ENCODE data around the gene PROC. TPM values are rescaled to one million over a fixed set of nuclear protein-coding genes. Genes with fewer than 3 reads are reported as not detected.

PROC gene
- polyA plus RNA-seq, 4 donors: 1.5 to 6.4 (median 3.6) TPM

- DNase-seq (ENCODE audit: low read depth in 4 of 4, low spot score in 3 of 4): no peak
Measured at GRCh38 chr2:127413200-127413599, 5.0 kb upstream of the PROC start.

GRCh38 chr2:127413782-127414637 lies 4.2 kb upstream of the PROC start:
- DNase-seq (ENCODE audit: low read depth in 4 of 4, low spot score in 3 of 4): no peak

DNA sequence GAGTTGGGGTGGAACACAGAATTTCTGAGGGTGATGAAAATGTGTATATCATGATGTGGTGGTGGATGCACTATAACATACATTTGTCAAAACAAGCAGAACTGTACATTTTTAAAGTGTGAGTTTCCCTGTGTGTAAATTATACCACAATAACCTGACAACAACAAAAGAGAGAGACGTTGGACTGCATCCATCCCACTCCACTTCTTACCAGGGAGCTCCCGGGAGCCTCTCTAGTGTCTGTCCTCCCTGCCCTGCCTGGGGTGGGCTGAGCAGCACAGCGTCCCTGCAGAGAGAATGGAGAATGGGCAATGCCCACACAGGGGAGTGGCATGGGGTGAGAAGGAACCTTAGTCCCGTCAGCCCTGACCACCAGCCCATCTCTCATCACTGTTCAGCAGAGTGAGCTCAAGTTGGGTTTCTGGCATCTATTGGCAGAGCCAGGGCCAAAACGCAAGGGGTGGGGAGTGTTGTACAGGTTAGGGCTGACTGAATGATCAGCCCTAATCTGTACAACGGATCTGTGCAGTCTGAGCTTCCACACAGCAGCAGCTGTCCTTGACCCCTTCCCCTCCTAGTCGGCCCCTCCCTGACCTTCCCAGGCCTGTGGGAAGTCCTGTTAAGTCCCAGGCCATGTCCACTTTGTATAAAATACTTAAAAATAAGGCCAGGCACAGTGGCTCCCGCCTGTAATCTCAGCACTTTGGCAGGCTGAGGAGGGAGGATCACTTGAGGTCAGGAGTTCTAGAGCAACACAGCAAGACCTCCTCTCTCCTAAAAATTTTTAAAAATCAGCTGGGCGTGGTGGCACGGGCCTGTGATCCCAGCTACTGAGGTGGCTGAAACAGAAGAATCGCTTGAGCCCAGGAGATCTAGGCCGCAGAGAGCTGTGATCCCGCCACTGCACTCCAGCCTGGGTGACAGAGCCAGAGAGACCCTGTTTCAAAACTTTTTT lies 3.3 kb upstream of the PROC start:
- no peak for DNase-seq (ENCODE audit: low read depth in 4 of 4, low spot score in 3 of 4)

DNA sequence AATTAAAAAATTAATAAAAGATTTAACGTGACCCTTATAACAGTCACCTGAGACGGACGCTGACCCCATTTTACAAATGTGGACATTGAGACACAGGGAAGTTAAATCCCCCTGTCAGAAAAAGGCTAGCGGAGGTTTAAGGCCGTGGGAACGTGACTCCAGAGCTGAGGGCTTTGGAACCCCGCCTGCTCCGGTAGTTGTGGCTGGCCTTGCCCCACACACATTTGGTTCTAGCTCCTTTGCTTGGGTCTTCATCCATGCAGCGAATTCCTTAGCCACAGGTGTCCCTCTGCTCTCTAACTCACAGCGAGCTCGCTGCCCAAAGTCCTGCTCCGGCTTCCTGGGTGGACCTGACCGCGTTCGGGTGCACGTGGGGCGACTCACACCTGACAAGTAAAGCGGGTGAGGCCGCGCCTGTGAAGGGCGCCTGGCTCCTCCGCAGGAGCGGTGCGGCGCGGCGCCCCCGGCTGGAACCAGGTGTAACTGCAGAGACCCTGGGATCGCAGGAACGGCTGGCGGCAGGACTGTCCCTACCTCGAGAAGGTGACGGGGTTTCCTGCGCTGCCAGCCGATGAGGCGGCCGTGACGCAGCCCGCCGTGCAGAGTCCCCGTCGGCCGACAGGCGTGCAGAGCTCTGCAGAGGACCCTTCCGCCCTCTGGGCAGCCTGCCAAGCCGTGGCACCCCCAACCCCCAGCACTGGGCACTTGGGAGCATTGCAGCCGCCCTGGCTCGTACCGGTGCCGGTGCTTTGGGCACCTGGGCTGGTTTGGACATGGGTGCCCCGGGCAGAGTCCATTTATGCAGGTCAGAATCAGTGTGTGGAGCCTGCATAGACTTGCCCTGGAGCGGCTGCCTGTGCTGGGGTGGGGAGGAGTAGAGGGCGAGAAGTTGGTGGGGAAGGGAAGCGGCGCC lies 2.4 kb upstream of the PROC start:
- peak in 2 of 4 donors; percentile 47 to 54 for DNase-seq (ENCODE audit: low read depth in 4 of 4, low spot score in 3 of 4)

DNA sequence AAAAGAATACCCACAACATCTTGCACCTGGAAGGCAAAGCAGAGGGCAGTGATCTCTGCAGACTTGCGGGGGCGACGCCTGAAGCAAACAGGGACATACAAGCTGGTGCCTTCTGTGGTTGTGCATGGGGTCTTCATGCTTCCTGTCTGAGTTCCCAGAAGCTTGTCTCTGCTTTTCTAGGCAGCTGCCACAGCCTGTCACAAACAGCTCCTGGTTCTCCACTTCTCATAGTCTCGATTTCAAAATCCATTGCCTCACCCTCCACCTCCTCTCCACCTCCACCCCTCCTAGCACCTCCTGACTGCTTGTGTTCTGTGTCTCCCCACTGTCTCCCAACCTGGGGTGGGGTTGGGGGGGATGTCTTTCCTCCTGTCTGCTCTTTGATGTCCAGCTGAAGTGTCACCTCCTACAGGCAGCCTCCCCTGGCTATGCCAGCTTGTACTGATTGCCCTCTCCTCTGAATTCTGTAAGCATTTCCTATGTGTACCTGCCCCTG lies 1.7 kb upstream of the PROC start:
- no peak for DNase-seq (ENCODE audit: low read depth in 4 of 4, low spot score in 3 of 4)

GRCh38 chr2:127417406-127417805 lies 821 bp upstream of the PROC start:
- DNase-seq (ENCODE audit: low read depth in 4 of 4, low spot score in 3 of 4): no peak

GRCh38 chr2:127419112-127419430 lies 844 bp downstream of the PROC start:
- no peak for DNase-seq (ENCODE audit: low read depth in 4 of 4, low spot score in 3 of 4)

- no peak for DNase-seq (ENCODE audit: low read depth in 4 of 4, low spot score in 3 of 4)
Measured at GRCh38 chr2:127419448-127420038, 1.3 kb downstream of the PROC start.

DNA sequence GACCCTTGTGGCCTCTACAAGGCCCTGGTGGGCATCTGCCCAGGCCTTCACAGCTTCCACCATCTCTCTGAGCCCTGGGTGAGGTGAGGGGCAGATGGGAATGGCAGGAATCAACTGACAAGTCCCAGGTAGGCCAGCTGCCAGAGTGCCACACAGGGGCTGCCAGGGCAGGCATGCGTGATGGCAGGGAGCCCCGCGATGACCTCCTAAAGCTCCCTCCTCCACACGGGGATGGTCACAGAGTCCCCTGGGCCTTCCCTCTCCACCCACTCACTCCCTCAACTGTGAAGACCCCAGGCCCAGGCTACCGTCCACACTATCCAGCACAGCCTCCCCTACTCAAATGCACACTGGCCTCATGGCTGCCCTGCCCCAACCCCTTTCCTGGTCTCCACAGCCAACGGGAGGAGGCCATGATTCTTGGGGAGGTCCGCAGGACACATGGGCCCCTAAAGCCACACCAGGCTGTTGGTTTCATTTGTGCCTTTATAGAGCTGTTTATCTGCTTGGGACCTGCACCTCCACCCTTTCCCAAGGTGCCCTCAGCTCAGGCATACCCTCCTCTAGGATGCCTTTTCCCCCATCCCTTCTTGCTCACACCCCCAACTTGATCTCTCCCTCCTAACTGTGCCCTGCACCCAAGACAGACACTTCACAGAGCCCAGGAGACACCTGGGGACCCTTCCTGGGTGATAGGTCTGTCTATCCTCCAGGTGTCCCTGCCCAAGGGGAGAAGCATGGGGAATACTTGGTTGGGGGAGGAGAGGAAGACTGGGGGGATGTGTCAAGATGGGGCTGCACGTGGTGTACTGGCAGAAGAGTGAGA lies 2.0 kb downstream of the PROC start:
- no peak for DNase-seq (ENCODE audit: low read depth in 4 of 4, low spot score in 3 of 4)

DNA sequence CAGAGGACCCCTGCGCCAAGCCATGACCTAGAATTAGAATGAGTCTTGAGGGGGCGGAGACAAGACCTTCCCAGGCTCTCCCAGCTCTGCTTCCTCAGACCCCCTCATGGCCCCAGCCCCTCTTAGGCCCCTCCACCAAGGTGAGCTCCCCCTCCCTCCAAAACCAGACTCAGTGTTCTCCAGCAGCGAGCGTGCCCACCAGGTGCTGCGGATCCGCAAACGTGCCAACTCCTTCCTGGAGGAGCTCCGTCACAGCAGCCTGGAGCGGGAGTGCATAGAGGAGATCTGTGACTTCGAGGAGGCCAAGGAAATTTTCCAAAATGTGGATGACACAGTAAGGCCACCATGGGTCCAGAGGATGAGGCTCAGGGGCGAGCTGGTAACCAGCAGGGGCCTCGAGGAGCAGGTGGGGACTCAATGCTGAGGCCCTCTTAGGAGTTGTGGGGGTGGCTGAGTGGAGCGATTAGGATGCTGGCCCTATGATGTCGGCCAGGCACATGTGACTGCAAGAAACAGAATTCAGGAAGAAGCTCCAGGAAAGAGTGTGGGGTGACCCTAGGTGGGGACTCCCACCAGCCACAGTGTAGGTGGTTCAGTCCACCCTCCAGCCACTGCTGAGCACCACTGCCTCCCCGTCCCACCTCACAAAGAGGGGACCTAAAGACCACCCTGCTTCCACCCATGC lies 3.0 kb downstream of the PROC start:
- DNase-seq (ENCODE audit: low read depth in 4 of 4, low spot score in 3 of 4): no peak

- no peak for DNase-seq (ENCODE audit: low read depth in 4 of 4, low spot score in 3 of 4)
Measured at GRCh38 chr2:127421871-127422558, 3.8 kb downstream of the PROC start.

GRCh38 chr2:127422559-127423477 lies 4.6 kb downstream of the PROC start:
- no peak for DNase-seq (ENCODE audit: low read depth in 4 of 4, low spot score in 3 of 4)

GRCh38 chr2:127423478-127423843 lies 5.2 kb downstream of the PROC start:
- DNase-seq (ENCODE audit: low read depth in 4 of 4, low spot score in 3 of 4): no peak

GRCh38 chr2:127423880-127424279 lies 5.7 kb downstream of the PROC start:
- no peak for DNase-seq (ENCODE audit: low read depth in 4 of 4, low spot score in 3 of 4)

GRCh38 chr2:127424598-127425520 lies 6.6 kb downstream of the PROC start:
- no peak for DNase-seq (ENCODE audit: low read depth in 4 of 4, low spot score in 3 of 4)

All from right renal pelvis (tissue), 4 donors.